IPS-18c (cell line): ENCODE results near the gene EIF2S1.
"Not testable (repeated sequence)": the region's sequence is repeated elsewhere in the genome, so short reads cannot be mapped to it uniquely, and the experiment has no call there.

ENCODE experiments used
- H3K4me3 ChIP-seq: 2 replicates; pipeline ENCODE4 v1.7.0; 2013; ENCODE audit warnings: low read depth, mild to moderate bottlenecking, low read length, moderate library complexity; ENCODE audit not compliant: insufficient read depth
- H3K9me3 ChIP-seq: one replicate; pipeline ENCODE4 v1.6.1; 2013; ENCODE audit warnings: mild to moderate bottlenecking, low read length, moderate library complexity; ENCODE audit not compliant: control insufficient read depth, insufficient read depth

The EIF2S1 gene

DNA sequence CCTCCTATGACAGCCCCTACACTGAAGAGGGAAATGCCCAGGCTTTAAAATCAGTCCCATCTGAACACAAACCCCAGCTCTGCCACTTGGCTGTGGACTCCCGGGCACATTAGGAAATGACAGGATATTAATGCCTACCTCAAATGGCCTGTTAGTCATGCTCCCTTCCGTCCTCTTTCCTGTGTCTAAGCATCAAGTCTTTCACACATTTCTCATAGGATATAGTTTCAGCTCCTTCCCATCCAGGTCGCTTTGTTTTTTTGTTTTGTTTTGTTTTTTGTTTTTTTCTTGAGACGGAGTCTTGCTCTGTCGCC lies 35.7 kb downstream of the EIF2S1 start:
- no peaks in the 10 kb centered on the region for H3K9me3 ChIP-seq
- no peak overlapping the region for H3K4me3 ChIP-seq

DNA sequence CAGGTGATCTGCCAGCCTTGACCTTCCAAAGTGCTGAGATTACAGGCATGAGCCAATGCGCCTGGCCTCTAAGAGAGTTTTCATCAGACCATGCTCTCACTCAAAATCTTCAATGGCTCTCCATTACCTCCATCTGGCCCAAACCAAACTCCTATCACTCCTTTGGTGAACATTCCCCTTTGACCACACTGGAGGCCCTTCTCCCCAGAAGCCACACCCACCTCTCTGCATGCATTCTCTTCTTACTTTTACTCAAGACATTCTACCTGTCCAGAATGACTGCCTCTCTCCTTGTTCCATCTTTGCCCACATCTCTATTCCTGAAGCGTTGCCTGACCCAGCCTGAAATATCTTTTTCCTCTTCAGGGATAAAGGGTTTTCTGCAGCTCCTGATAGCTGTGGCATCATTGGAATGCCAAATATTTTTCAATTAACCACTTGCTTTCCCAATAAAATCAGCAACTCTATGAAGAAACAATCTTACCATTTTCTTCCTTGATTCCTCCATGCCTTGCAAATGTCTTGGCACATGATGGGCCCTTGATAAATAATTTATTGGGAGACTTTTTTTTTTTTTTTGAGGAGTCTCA lies 36.3 kb downstream of the EIF2S1 start:
- H3K9me3 ChIP-seq, result no peaks in the 10 kb centered on the region
- H3K4me3 ChIP-seq, result no peak overlapping the region

- no peak overlapping the region for H3K4me3 ChIP-seq
- H3K9me3 ChIP-seq, result no peaks in the 10 kb centered on the region
Observed at GRCh38 chr14:67397536-67397935, 37.4 kb downstream of the EIF2S1 start.

DNA sequence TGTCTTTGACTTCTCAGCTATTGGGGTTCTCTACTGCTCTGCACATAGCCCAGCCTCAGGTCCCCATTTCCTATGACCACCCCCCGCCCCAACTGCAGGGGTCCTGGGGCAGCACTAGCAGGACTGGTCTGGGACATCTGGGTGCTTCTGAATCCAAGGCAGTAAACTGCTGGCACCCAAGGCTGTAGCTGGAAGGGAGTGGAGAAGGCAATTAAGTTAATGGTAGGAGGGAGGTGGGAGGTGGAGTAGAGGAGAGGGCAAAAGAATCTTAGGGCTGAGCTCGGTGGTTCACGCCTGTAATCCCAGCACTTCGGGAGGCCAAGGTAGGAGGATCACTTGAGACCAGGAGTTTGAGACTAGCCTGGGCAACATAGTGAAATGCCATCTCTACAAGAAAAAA lies 40.3 kb downstream of the EIF2S1 start:
- no peak overlapping the region for H3K4me3 ChIP-seq
- no peaks in the 10 kb centered on the region for H3K9me3 ChIP-seq

DNA sequence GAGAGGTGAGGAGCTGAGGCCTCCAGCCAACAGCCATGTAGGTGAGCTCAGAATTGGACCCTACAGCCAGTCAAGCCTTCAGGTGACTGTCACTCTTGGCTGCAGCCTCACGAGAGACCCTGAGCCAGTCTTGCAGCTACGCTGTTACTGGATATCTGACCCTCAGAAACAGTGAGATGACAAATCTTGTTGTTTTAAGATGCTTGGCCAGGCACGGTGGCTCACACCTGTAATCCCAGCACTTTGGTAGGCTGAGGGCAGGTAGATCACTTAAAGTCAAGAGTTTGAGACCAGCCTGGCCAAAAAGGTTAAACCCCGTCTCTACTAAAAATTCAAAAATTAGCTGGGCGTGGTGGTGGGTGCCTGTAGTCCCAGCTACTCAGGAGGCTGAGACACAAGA lies 45.6 kb downstream of the EIF2S1 start:
- Histone ChIP-seq H3K4me3 (no peak overlapping the region), H3K9me3 (no peaks in the 10 kb centered on the region)

- not testable (repeated sequence) for H3K9me3 ChIP-seq, H3K4me3 ChIP-seq
Observed at GRCh38 chr14:67408122-67408801, 48.1 kb downstream of the EIF2S1 start.

GRCh38 chr14:67409461-67409860 lies 49.3 kb downstream of the EIF2S1 start:
- no peaks in the 10 kb centered on the region for H3K9me3 ChIP-seq
- H3K4me3 ChIP-seq, result no peak overlapping the region

DNA sequence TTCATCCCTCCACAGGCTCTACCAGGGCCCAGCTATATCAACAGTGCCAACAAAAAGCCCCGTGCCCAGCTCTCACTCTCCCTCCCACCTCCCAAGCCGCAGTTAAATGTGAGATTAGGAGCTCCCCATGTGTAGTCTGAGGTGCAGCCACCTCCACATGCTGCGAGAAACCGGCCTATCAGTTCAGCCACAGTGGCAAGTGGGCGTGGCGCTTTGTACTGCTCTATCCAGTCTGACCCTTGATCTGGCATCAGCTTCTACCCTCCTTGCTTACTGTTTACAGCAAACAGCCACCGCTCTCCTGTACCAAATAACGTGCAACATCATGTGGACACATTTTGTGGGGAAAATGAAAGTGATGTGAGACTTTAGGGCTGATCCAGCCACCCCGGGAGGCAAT lies 50.2 kb downstream of the EIF2S1 start:
- H3K9me3 ChIP-seq, result no peaks in the 10 kb centered on the region
- H3K4me3 ChIP-seq, result no peak overlapping the region

GRCh38 chr14:67411370-67411769 lies 51.2 kb downstream of the EIF2S1 start:
- Histone ChIP-seq H3K4me3 (no peak overlapping the region), H3K9me3 (no peaks in the 10 kb centered on the region)

DNA sequence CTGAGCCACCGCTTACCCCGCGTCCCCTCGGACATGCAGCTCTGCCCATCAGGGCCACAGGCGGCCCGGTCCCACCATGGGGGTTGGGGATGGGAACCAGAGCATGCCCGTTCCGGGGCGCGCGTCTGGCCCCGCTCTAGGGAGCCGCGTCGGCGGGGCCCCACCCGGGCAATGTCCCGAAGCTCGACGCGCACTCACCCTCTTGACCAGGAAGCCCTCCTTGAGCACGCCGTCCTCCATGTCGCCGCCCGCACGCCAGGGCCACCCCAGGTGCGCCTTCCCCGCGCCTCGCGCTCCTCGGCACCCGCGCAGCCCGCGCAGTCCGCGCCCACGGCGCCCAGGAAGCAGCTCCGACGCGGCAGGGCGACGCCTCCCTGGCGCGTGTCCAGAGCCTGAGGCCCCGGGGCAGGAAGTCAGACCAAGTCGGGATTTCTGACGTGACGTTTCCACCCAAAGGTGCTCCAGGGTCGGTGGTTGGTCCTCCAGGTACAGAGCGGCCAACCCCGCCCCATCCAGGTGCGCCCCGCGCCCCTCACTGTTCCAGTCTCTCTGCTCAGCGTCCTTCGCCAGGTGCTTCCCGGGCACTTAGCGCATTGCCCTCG lies 51.8 kb downstream of the EIF2S1 start, which contains the start of gene PLEK2:
PLEK2 (minus strand) TSS at position 346 of the 602 bp plus-strand sequence; CDS start at position 240, 106 bp downstream.
- peak within 1 kb of the TSS; percentile 20; the same call in 1 of the 2 replicates for H3K4me3 ChIP-seq

GRCh38 chr14:67413806-67414769 lies 54.0 kb downstream of the EIF2S1 start:
- Histone ChIP-seq H3K9me3 (peaks cover 3% of the 10 kb centered on the region), H3K4me3 (no peak overlapping the region)

More for the DNA sequence above, 51.8 kb downstream of the EIF2S1 start, which contains the start of gene PLEK2:
- no peaks in the 10 kb centered on the region for H3K9me3 ChIP-seq

DNA sequence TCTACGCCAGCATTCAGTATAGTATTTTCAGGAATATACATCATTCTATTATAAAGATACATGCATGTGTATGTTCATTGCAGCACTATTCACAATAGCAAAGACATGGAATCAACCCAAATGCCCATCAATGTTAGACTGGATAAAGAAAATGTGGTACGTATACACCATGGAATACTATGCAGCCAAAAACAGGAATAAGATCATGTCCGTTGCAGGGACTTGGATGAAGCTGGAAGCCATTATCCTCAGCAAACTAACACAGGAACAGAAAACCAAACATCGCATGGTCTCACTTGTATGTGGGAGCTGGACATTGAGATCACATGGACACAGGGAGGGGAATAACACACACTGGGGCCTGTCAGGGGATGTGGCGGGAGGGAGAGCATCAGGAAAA lies 55.5 kb downstream of the EIF2S1 start:
- not testable (repeated sequence) for H3K9me3 ChIP-seq, H3K4me3 ChIP-seq

DNA sequence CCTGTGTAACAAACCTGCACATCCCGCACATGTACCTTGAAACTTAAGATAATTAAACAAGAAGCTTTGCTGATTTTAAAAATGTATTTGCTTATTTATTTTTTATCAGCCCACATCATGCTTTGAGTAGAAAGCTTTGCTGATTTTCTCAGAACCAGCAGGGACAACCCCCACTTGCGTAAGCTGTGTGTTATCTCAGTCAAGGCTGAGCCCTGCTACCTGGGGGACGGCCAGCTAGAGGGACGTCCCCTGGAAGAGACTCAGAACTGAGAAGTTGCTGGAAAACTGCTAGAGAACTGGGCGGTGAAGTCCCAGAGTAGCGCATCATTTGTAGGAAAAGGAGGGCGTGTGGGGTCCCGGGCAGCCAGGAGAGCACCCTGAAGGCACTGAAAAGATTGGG lies 56.0 kb downstream of the EIF2S1 start:
- peaks cover 3% of the 10 kb centered on the region for H3K9me3 ChIP-seq
- H3K4me3 ChIP-seq, result no peak overlapping the region

DNA sequence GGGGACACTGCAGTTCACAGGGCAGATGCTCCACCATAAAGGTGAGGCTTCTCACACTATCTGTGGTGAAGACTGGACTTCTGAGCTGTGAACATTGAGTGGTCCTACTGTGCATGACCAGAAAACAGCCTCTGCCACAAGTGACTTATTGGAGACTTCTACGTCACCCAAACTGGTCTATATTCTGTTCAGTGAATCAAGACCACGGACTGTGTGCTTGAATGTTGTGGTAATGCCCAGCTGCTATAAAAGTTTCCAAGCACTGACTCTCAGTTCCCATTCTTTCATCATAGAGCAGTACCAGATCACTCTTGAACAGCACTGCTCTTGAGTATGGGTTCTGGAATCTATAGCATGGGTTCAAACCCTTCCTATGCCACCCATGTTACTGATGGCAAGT lies 56.7 kb downstream of the EIF2S1 start:
- peaks cover 3% of the 10 kb centered on the region for H3K9me3 ChIP-seq

DNA sequence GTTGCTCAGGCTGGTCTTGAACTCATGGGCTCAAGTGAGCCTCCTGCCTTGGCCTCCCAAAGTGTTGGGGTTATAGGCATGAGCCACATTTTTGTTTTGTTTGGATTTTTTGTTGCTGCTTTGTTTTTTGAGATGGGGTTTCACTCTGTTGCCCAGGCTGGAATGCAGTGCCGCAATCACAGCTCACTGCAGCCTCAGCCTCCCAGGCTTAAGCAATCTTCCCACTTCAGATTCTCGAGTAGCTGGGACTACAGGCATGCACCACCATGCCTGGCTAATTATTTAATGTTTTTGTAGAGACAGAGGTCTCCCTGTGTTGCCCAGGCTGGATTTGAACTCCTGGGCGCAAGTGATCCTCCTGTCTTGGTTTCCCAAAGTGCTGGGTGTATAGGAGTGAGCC lies 57.5 kb downstream of the EIF2S1 start:
- H3K4me3 ChIP-seq, result no peak overlapping the region

More for the DNA sequence above, 56.7 kb downstream of the EIF2S1 start:
- H3K4me3 ChIP-seq, result no peak overlapping the region

DNA sequence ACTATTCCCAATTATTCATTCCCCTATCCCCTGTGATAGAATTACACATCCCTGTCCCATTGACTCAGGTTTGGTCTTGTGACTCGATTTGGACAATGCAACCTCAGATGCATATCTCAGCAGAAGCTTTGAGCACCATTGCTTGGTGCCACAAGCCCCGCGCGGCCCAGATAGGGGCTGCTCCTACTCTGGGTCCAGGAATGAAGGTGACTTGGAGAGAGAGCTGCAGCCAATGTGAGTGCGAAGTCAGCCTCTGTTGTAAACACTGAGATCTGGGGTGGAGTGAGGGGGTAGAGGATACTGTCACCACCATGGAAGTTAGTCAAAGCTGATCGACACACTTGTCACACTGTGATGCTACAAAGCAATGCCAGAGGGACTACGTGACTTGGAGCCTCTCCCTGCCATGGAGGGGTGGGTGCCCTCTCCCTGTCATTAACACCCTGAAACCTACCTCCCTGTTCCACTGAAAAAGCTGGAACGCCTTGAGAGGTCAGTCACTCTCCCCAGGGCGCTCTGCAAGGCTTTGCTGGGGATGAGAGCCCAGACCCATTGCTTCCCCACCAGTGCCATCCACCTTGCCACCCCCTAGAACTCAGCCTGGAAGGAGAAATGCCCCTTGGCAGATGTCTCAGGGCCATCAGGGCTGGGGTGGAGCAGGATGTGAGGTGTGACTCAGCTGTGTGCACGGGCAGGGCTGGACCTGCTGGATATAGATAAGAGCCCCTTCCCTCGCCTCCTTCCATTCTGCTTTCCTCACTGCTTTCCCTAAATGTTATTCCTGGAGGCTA lies 58.5 kb downstream of the EIF2S1 start:
- Histone ChIP-seq H3K4me3 (no peak overlapping the region), H3K9me3 (peaks cover 3% of the 10 kb centered on the region)

More for the DNA sequence above, 57.5 kb downstream of the EIF2S1 start:
- peaks cover 3% of the 10 kb centered on the region for H3K9me3 ChIP-seq
